Astrocyte (in vitro differentiated cells and primary cell): ENCODE measurements around the gene MAGI1. TPM values are rescaled to one million over a fixed set of nuclear protein-coding genes. Genes with fewer than 3 reads are reported as not detected.

Source experiments
- DNase-seq: peaks from one replicate; pipeline ENCODE4 v3.0.0-alpha.2; 2010; ENCODE audit warnings: low read depth
- FAIRE-seq: peaks from 2 replicates; lab custom pipeline; 2011; peaks lifted over from hg19 to GRCh38; lab: Jason Lieb, UNC
- H2AFZ ChIP-seq: 2 replicates; pipeline ENCODE4 v1.6.0; 2012; ENCODE audit warnings: low read depth, low read length, inconsistent platforms
- H3K27ac ChIP-seq: 2 replicates; pipeline ENCODE4 v1.5.1; 2011; ENCODE audit warnings: low read depth, low read length, inconsistent platforms
- H3K27me3 ChIP-seq: 2 replicates; pipeline ENCODE4 v1.6.0; 2011; ENCODE audit warnings: low read length, inconsistent platforms; ENCODE audit not compliant: insufficient read depth
- H3K36me3 ChIP-seq: 2 replicates; pipeline ENCODE4 v1.5.1; 2011; ENCODE audit warnings: low read length, inconsistent platforms; ENCODE audit not compliant: insufficient read depth
- H3K4me1 ChIP-seq: 2 replicates; pipeline ENCODE4 v1.5.1; 2011; ENCODE audit warnings: low read length, inconsistent platforms; ENCODE audit not compliant: insufficient read depth
- H3K4me2 ChIP-seq: 2 replicates; pipeline ENCODE4 v1.6.0; 2012; ENCODE audit warnings: low read length, inconsistent platforms
- H3K4me3 ChIP-seq: 2 replicates; pipeline ENCODE4 v1.5.1; 2011; ENCODE audit warnings: low read depth, mild to moderate bottlenecking, low read length, inconsistent platforms; ENCODE audit not compliant: insufficient read depth
- H3K79me2 ChIP-seq: 2 replicates; pipeline ENCODE4 v1.6.0; 2012; ENCODE audit warnings: mild to moderate bottlenecking, low read length, inconsistent platforms; ENCODE audit not compliant: insufficient read depth
- H3K9ac ChIP-seq: 2 replicates; pipeline ENCODE4 v1.6.0; 2012; ENCODE audit warnings: mild to moderate bottlenecking, low read length, inconsistent platforms
- H3K9me3 ChIP-seq: 2 replicates; pipeline ENCODE4 v1.5.1; 2012; ENCODE audit warnings: low read depth, mild to moderate bottlenecking, low read length, inconsistent platforms; ENCODE audit not compliant: insufficient read depth
- H4K20me1 ChIP-seq: 2 replicates; pipeline ENCODE4 v1.6.0; 2012; ENCODE audit warnings: low read length, inconsistent platforms; ENCODE audit not compliant: insufficient read depth
- H3K27ac Mint-ChIP-seq: one replicate; pipeline ENCODE4 v1.8.0; 2021; ENCODE audit warnings: mild to moderate bottlenecking, mixed read lengths; ENCODE audit not compliant: unreplicated experiment
- H3K27me3 Mint-ChIP-seq: one replicate; pipeline ENCODE4 v1.8.0; 2021; ENCODE audit warnings: low read depth, mixed read lengths; ENCODE audit not compliant: unreplicated experiment
- H3K36me3 Mint-ChIP-seq: one replicate; pipeline ENCODE4 v1.8.0; 2021; ENCODE audit warnings: low read depth, mixed read lengths; ENCODE audit not compliant: unreplicated experiment
- H3K4me1 Mint-ChIP-seq: one replicate; pipeline ENCODE4 v1.8.0; 2021; ENCODE audit warnings: low read depth, mixed read lengths; ENCODE audit not compliant: unreplicated experiment
- H3K4me3 Mint-ChIP-seq: one replicate; pipeline ENCODE4 v1.8.0; 2021; ENCODE audit warnings: mild to moderate bottlenecking, moderate library complexity, mixed read lengths; ENCODE audit not compliant: unreplicated experiment
- H3K9me3 Mint-ChIP-seq: one replicate; pipeline ENCODE4 v1.8.0; 2021; ENCODE audit warnings: mild to moderate bottlenecking, mixed read lengths; ENCODE audit not compliant: unreplicated experiment
- CTCF ChIP-seq: IDR thresholded peaks from 2 replicates; pipeline ENCODE4 v1.5.1; 2011; ENCODE audit warnings: low read depth, mild to moderate bottlenecking, inconsistent platforms, low read length, moderate library complexity; ENCODE audit not compliant: insufficient read depth
- EZH2 ChIP-seq: IDR thresholded peaks from 2 replicates; pipeline ENCODE4 v1.6.1; 2012; ENCODE audit warnings: mild to moderate bottlenecking, low read length, inconsistent platforms; ENCODE audit not compliant: insufficient read depth
- total RNA-seq: library from RNA; stranded (reverse); gene quantifications from 2 replicates; pipeline ENCODE4 v1.2.1, GENCODE V29; 2021

Gene MAGI1
- total RNA-seq, 1 donor from 2014 or later, result 31.8 TPM

- H3K4me1 Mint-ChIP-seq, result no peaks in the 10 kb centered on the region
- H3K27me3 Mint-ChIP-seq, result no peaks in the 10 kb centered on the region
- H3K79me2 ChIP-seq, result no peaks in the 10 kb centered on the region
- no peak overlapping the region for H3K4me3 ChIP-seq
- TF ChIP-seq EZH2, result no peak
- no peak for TF ChIP-seq CTCF
- H3K9me3 ChIP-seq, result no peaks in the 10 kb centered on the region
- no peaks in the 10 kb centered on the region for H3K4me1 ChIP-seq
- H3K27ac Mint-ChIP-seq, result no peak overlapping the region
- H4K20me1 ChIP-seq, result peaks cover 17% of the 10 kb centered on the region
- DNase-seq (no peak), FAIRE-seq (no peak)
- H3K4me3 Mint-ChIP-seq, result no peak overlapping the region
- no peaks in the 10 kb centered on the region for H3K27me3 ChIP-seq
- no peak overlapping the region for H2AFZ ChIP-seq
- H3K9ac ChIP-seq, result no peak overlapping the region
- H3K36me3 ChIP-seq, result no peaks in the 10 kb centered on the region
- H3K4me2 ChIP-seq, result no peak overlapping the region
- no peak overlapping the region for H3K27ac ChIP-seq
- no peaks in the 10 kb centered on the region for H3K36me3 Mint-ChIP-seq
- H3K9me3 Mint-ChIP-seq, result no peaks in the 10 kb centered on the region
Observed at GRCh38 chr3:65702202-65702601, 336.5 kb downstream of the MAGI1 start.

- no peaks in the 10 kb centered on the region for H3K4me1 Mint-ChIP-seq
- FAIRE-seq (no peak), DNase-seq (no peak)
- H3K27ac Mint-ChIP-seq, result no peak overlapping the region
- H3K4me1 ChIP-seq, result no peaks in the 10 kb centered on the region
- no peak overlapping the region for H3K9ac ChIP-seq
- no peaks in the 10 kb centered on the region for H3K27me3 ChIP-seq
- no peak overlapping the region for H3K4me2 ChIP-seq
- TF ChIP-seq EZH2 (no peak), CTCF (no peak)
- peaks cover 15% of the 10 kb centered on the region for H4K20me1 ChIP-seq
- no peak overlapping the region for H3K27ac ChIP-seq
- H3K36me3 ChIP-seq, result no peaks in the 10 kb centered on the region
- H3K4me3 ChIP-seq, result no peak overlapping the region
- H3K79me2 ChIP-seq, result no peaks in the 10 kb centered on the region
- no peak overlapping the region for H3K4me3 Mint-ChIP-seq
- H3K9me3 Mint-ChIP-seq, result no peaks in the 10 kb centered on the region
- H3K36me3 Mint-ChIP-seq, result no peaks in the 10 kb centered on the region
- no peaks in the 10 kb centered on the region for H3K27me3 Mint-ChIP-seq
- no peaks in the 10 kb centered on the region for H3K9me3 ChIP-seq
- H2AFZ ChIP-seq, result no peak overlapping the region
Observed at GRCh38 chr3:65701516-65701915, 337.2 kb downstream of the MAGI1 start.

- Mint-ChIP-seq H3K27ac (no peak overlapping the region), H3K36me3 (no peaks in the 10 kb centered on the region), H3K4me1 (peaks cover 27% of the 10 kb centered on the region), H3K9me3 (no peaks in the 10 kb centered on the region), H3K4me3 (no peak overlapping the region), H3K27me3 (no peaks in the 10 kb centered on the region)
- Histone ChIP-seq H3K27ac (no peak overlapping the region), H2AFZ (no peak overlapping the region), H3K4me3 (no peak overlapping the region), H4K20me1 (peaks cover 15% of the 10 kb centered on the region), H3K4me1 (peaks cover 5% of the 10 kb centered on the region), H3K36me3 (no peaks in the 10 kb centered on the region), H3K9ac (no peak overlapping the region), H3K27me3 (no peaks in the 10 kb centered on the region), H3K4me2 (no peak overlapping the region), H3K9me3 (no peaks in the 10 kb centered on the region), H3K79me2 (no peaks in the 10 kb centered on the region)
- TF ChIP-seq EZH2, result no peak
- TF ChIP-seq CTCF, result no peak
- no peak for FAIRE-seq
- DNase-seq, result no peak
Observed at GRCh38 chr3:65689436-65689835, 349.3 kb downstream of the MAGI1 start.
